HCT116 (cell line): ENCODE data around the gene HCRTR1. TPM values are rescaled to one million over a fixed set of nuclear protein-coding genes. Genes with fewer than 3 reads are reported as not detected.

Experiments used
- ATAC-seq: fragments of 200-7000 bp; cut with Tn5 transposase; 2 replicates; pipeline ENCODE4 v1.9.1; 2020; ENCODE audit warnings: mild to moderate bottlenecking, moderate library complexity
- BruUV-seq: library from RNA; stranded (reverse); fragments of 400-500 nt; replicated peaks from 2 replicates; lab custom pipeline; 2021; lab: Mats Ljungman, UMichigan
- CTCF ChIA-PET: fragments of 300-600 bp; sonication (Branson Sonifier 250); formaldehyde crosslinking; loops from one replicate; lab custom pipeline; 2021; ENCODE audit warnings: antibody characterized with exemption; lab: Charles Lee
- POLR2A ChIA-PET: fragments of 300-600, 350-600 bp; sonication (Branson Sonifier 250); formaldehyde crosslinking; loops from one replicate; lab custom pipeline; 2021; ENCODE audit warnings: antibody characterized with exemption; lab: Charles Lee
- RAD21 ChIA-PET, 2 experiments: fragments of 300-600 bp; sonication (Branson Sonifier 250); formaldehyde crosslinking; loops; one replicate each; lab custom pipeline; 2023; ENCODE audit warnings: low total read pairs in 2 of 2; ENCODE audit not compliant: uncharacterized antibody in 2 of 2, unreplicated experiment in 2 of 2, low non-redundant PET in 1 of 2; lab: Charles Lee
- DNase-seq: peaks from one replicate; pipeline ENCODE4 v3.0.0-alpha.2; 2010; ENCODE audit warnings: low read depth, low spot score
- H2AFZ ChIP-seq: fragments of 200-600 bp; shearing (Covaris generic), sonication (generic); 2 replicates; pipeline ENCODE4 v1.6.1; 2017; ENCODE audit warnings: low read depth, mixed run types, mixed read lengths, antibody characterized with exemption, low read length; ENCODE audit not compliant: poor library complexity, severe bottlenecking
- H3K27ac ChIP-seq: 2 replicates; pipeline ENCODE4 v1.5.1; 2012; ENCODE audit warnings: low read depth, low read length
- H3K27me3 ChIP-seq: fragments of 200-600 bp; sonication (generic); 2 replicates; pipeline ENCODE4 v1.6.1; 2016; ENCODE audit warnings: mixed run types, low read length, mixed read lengths; ENCODE audit not compliant: insufficient read depth
- H3K36me3 ChIP-seq, 2 experiments: fragments of 200-500 bp in 1 of 2; fragments of 200-600 bp in 1 of 2; sonication (Bioruptor generic) in 1 of 2; sonication (generic) in 1 of 2; 2 replicates each; pipeline versions ENCODE4 v1.5.1 to v1.6.1; 2014 to 2016; ENCODE audit warnings: low read length in 2 of 2, inconsistent platforms in 1 of 2, mixed read lengths in 1 of 2, mixed run types in 1 of 2; ENCODE audit not compliant: insufficient read depth in 2 of 2, control insufficient read depth in 1 of 2
- H3K4me1 ChIP-seq, 2 experiments: fragments of 200-600 bp in 1 of 2; sonication (generic) in 1 of 2; 2 replicates each; pipeline versions ENCODE4 v1.5.1 to v1.6.1; 2012 to 2017; ENCODE audit warnings: low read length in 2 of 2, inconsistent platforms in 1 of 2, mild to moderate bottlenecking in 1 of 2, mixed read lengths in 1 of 2, mixed run types in 1 of 2, moderate library complexity in 1 of 2; ENCODE audit not compliant: insufficient read depth in 2 of 2, control insufficient read depth in 1 of 2
- H3K4me2 ChIP-seq: fragments of 200-600 bp; sonication (generic); 2 replicates; pipeline ENCODE4 v1.6.1; 2017; ENCODE audit warnings: mixed run types, low read length, mixed read lengths
- H3K4me3 ChIP-seq, 2 experiments: fragments of 200-600 bp in 1 of 2; sonication (generic) in 1 of 2; replicated peaks in 1 of 2; 2 replicates each; pipeline ENCODE4 v1.5.1; 2011 to 2016; ENCODE audit warnings: low read length in 2 of 2, control low read depth in 1 of 2, low read depth in 1 of 2, mild to moderate bottlenecking in 1 of 2, mixed read lengths in 1 of 2, mixed run types in 1 of 2
- H3K79me2 ChIP-seq: fragments of 200-600 bp; sonication (generic); 2 replicates; pipeline ENCODE4 v1.6.1; 2017; ENCODE audit warnings: mild to moderate bottlenecking, mixed run types, low read length, moderate library complexity, mixed read lengths; ENCODE audit not compliant: insufficient read depth
- H3K9ac ChIP-seq: fragments of 200-600 bp; sonication (generic); 2 replicates; pipeline ENCODE4 v1.6.1; 2016; ENCODE audit warnings: low read length, mixed read lengths
- H3K9me2 ChIP-seq: fragments of 200-600 bp; sonication (generic), shearing (Covaris generic); 2 replicates; pipeline ENCODE4 v1.6.1; 2017; ENCODE audit warnings: mixed run types, mild to moderate bottlenecking, moderate library complexity; ENCODE audit not compliant: insufficient read depth
- H3K9me3 ChIP-seq, 2 experiments: fragments of 200-500 bp in 1 of 2; fragments of 200-600 bp in 1 of 2; sonication (Bioruptor generic) in 1 of 2; sonication (generic) in 1 of 2; 2 replicates each; pipeline ENCODE4 v1.6.1; 2014 to 2017; ENCODE audit warnings: low read length in 2 of 2, mixed read lengths in 2 of 2, inconsistent platforms in 1 of 2, low read depth in 1 of 2, mild to moderate bottlenecking in 1 of 2, mixed run types in 1 of 2, moderate library complexity in 1 of 2; ENCODE audit not compliant: control insufficient read depth in 1 of 2, insufficient read depth in 1 of 2
- H4K20me1 ChIP-seq: fragments of 200-600 bp; sonication (generic), shearing (Covaris generic); 2 replicates; pipeline ENCODE4 v1.6.1; 2017; ENCODE audit warnings: mixed run types, mild to moderate bottlenecking, moderate library complexity; ENCODE audit not compliant: insufficient read depth
- EZH2phosphoT487 ChIP-seq: fragments of 200-600 bp; IDR thresholded peaks from 2 replicates; pipeline ENCODE4 v1.6.1; 2018; ENCODE audit warnings: antibody characterized with exemption, borderline replicate concordance
- JUND ChIP-seq: IDR thresholded peaks from 2 replicates; pipeline ENCODE4 v1.6.1; 2012
- intact Hi-C: fragments of 100-400 bp; cut with micrococcal nuclease; formaldehyde crosslinking; loops from 2 replicates; pipeline ENCODE4 v1.10.0; 2022
- total RNA-seq: library from RNA; stranded (reverse); gene quantifications from one replicate; pipeline ENCODE4 v1.2.1, GENCODE V29; 2021; ENCODE audit not compliant: unreplicated experiment
- TF ChIP-seq, protein P1 (sequence below): IDR thresholded peaks from 2 replicates; pipeline ENCODE4 v1.6.1; 2012; ENCODE audit warnings: low read depth

Gene HCRTR1
- total RNA-seq, 1 experiment from 2014 or later, result not detected

DNA sequence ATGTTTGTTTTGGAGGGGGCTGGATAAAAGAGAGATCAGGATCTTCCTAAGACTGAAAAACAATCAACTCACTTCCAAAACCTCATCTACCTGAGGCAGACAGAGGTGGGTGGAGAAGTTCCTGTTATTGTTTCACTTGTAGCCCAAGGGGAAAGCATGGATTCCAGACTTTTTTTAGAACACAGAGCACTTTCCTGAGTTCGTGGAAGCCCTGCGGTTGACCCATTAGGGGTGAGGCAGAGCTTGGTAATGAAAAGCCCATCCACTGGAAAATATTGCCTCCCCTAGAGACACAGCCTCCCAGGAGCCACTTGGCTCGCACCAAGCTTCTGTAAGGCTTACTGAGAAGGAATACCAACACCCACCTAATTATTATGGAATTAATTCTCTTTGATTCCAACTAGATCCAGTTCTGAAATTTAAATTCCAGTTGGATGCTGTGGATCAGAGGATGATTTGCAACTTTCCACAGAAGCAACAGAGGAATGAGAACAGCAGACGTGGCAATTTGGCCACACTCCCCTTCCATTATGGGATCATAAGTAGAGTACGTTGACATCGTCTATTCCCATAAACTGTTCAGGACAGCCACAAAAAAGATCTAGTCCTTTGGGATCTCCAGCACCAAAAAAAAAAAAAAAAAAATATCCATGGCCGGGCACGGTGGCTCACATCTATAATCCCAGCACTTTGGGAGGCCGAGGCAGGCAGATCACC is 31.3 kb downstream of the HCRTR1 start:
- no peak for ATAC-seq
- POLR2A ChIA-PET, result no interaction called here
- TF ChIP-seq JUND (no peak), EZH2phosphoT487 (no peak)
- TF ChIP-seq, protein P1, sequence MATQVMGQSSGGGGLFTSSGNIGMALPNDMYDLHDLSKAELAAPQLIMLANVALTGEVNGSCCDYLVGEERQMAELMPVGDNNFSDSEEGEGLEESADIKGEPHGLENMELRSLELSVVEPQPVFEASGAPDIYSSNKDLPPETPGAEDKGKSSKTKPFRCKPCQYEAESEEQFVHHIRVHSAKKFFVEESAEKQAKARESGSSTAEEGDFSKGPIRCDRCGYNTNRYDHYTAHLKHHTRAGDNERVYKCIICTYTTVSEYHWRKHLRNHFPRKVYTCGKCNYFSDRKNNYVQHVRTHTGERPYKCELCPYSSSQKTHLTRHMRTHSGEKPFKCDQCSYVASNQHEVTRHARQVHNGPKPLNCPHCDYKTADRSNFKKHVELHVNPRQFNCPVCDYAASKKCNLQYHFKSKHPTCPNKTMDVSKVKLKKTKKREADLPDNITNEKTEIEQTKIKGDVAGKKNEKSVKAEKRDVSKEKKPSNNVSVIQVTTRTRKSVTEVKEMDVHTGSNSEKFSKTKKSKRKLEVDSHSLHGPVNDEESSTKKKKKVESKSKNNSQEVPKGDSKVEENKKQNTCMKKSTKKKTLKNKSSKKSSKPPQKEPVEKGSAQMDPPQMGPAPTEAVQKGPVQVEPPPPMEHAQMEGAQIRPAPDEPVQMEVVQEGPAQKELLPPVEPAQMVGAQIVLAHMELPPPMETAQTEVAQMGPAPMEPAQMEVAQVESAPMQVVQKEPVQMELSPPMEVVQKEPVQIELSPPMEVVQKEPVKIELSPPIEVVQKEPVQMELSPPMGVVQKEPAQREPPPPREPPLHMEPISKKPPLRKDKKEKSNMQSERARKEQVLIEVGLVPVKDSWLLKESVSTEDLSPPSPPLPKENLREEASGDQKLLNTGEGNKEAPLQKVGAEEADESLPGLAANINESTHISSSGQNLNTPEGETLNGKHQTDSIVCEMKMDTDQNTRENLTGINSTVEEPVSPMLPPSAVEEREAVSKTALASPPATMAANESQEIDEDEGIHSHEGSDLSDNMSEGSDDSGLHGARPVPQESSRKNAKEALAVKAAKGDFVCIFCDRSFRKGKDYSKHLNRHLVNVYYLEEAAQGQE, result no peak
- Histone ChIP-seq H4K20me1 (no peaks in the 10 kb centered on the region), H3K36me3 (no peaks in the 10 kb centered on the region), H3K4me1 (peaks cover 2 to 12% of the 10 kb centered on the region in 2 experiments; a peak in 2 of 4 replicates), H3K4me3 (no peak overlapping the region), H3K4me2 (no peak overlapping the region), H3K9me2 (no peaks in the 10 kb centered on the region), H3K27me3 (no peaks in the 10 kb centered on the region), H3K9ac (no peak overlapping the region), H3K27ac (no peak overlapping the region), H3K9me3 (no peaks in the 10 kb centered on the region), H3K79me2 (peaks cover 6% of the 10 kb centered on the region), H2AFZ (no peak overlapping the region)
- RAD21 ChIA-PET, result no interaction called here
- CTCF ChIA-PET, result no interaction called here
- DNase-seq, result no peak
- intact Hi-C loops, result no loop called here
- no TSS peak for BruUV-seq
